Liver (tissue), 9 donors: ENCODE measurements around the gene KLK2. TPM values are rescaled to one million over a fixed set of nuclear protein-coding genes. Genes with fewer than 3 reads are reported as not detected.

Experiments
- DNase-seq: peaks from one replicate; pipeline ENCODE4 v3.0.0-alpha.2; 2017; ENCODE audit warnings: low spot score
- H3K27ac ChIP-seq, 2 donors: one replicate each; pipeline ENCODE4 v1.7.0; 2013; ENCODE audit warnings: inconsistent platforms in 2 of 2, low read length in 2 of 2, control low read depth in 1 of 2, low read depth in 1 of 2, mild to moderate bottlenecking in 1 of 2
- H3K27me3 ChIP-seq, 4 donors: one replicate each; pipeline versions ENCODE4 v1.6.1 to v1.7.0; 2013; ENCODE audit warnings: low read length in 3 of 4, inconsistent platforms in 1 of 4, mild to moderate bottlenecking in 1 of 4, moderate library complexity in 1 of 4; ENCODE audit not compliant: control insufficient read depth in 4 of 4, insufficient read depth in 4 of 4
- H3K36me3 ChIP-seq, 4 donors: one replicate each; pipeline versions ENCODE4 v1.6.1 to v1.7.0; 2013; ENCODE audit warnings: low read length in 3 of 4, mild to moderate bottlenecking in 3 of 4, low read depth in 1 of 4, moderate library complexity in 1 of 4; ENCODE audit not compliant: control insufficient read depth in 4 of 4, insufficient read depth in 3 of 4
- H3K4me1 ChIP-seq, 4 donors: one replicate each; pipeline versions ENCODE4 v1.6.1 to v1.7.0; 2013; ENCODE audit warnings: low read length in 3 of 4, mild to moderate bottlenecking in 3 of 4, moderate library complexity in 1 of 4; ENCODE audit not compliant: control insufficient read depth in 4 of 4, insufficient read depth in 4 of 4
- H3K4me3 ChIP-seq, 3 donors: one replicate each; pipeline versions ENCODE4 v1.6.1 to v1.7.0; 2013; ENCODE audit warnings: low read length in 3 of 3, control low read depth in 1 of 3, low read depth in 1 of 3, mild to moderate bottlenecking in 1 of 3
- H3K9ac ChIP-seq, 2 donors: one replicate each; pipeline ENCODE4 v1.7.0; 2013; ENCODE audit warnings: low read length in 2 of 2, mild to moderate bottlenecking in 2 of 2, moderate library complexity in 2 of 2, control low read depth in 1 of 2, low read depth in 1 of 2
- H3K9me3 ChIP-seq, 4 donors: one replicate each; pipeline versions ENCODE4 v1.6.1 to v1.7.0; 2013; ENCODE audit warnings: low read length in 3 of 4; ENCODE audit not compliant: control insufficient read depth in 4 of 4
- ATF3 ChIP-seq: IDR thresholded peaks from 2 replicates; pipeline ENCODE4 v1.6.1; 2016; ENCODE audit warnings: antibody characterized with exemption
- CTCF ChIP-seq: fragments of 150-350 bp; IDR thresholded peaks from 2 replicates; pipeline ENCODE4 v1.5.1; 2017; ENCODE audit warnings: improper control_type of control experiment, low read depth, low read length; ENCODE audit not compliant: missing input control
- EGR1 ChIP-seq, 2 donors: IDR thresholded peaks; 2 replicates each; pipeline ENCODE4 v1.6.1; 2016 to 2018; ENCODE audit warnings: antibody characterized with exemption in 2 of 2, low read depth in 2 of 2
- FOXA1 ChIP-seq: IDR thresholded peaks from 2 replicates; pipeline ENCODE4 v1.6.1; 2016; ENCODE audit warnings: antibody characterized with exemption
- FOXA2 ChIP-seq: IDR thresholded peaks from 2 replicates; pipeline ENCODE4 v1.6.1; 2016; ENCODE audit warnings: antibody characterized with exemption
- GABPA ChIP-seq, 2 donors: IDR thresholded peaks in 1 of 2; conservative IDR thresholded peaks in 1 of 2; 2 replicates each; pipeline ENCODE4 v1.6.1; 2016; ENCODE audit warnings: antibody characterized with exemption in 2 of 2, mild to moderate bottlenecking in 1 of 2, moderate library complexity in 1 of 2
- HNF4A ChIP-seq, 2 donors: conservative IDR thresholded peaks; 2 replicates each; pipeline ENCODE4 v1.6.1; 2016; ENCODE audit warnings: antibody characterized with exemption in 2 of 2, mild to moderate bottlenecking in 2 of 2
- HNF4G ChIP-seq: IDR thresholded peaks from 2 replicates; pipeline ENCODE4 v1.6.1; 2016; ENCODE audit warnings: antibody characterized with exemption
- JUND ChIP-seq, 2 donors: IDR thresholded peaks; 2 replicates each; pipeline ENCODE4 v1.6.1; 2016; ENCODE audit warnings: antibody characterized with exemption in 2 of 2
- MAX ChIP-seq: IDR thresholded peaks from 2 replicates; pipeline ENCODE4 v1.6.1; 2016; ENCODE audit warnings: antibody characterized with exemption
- NR2F2 ChIP-seq: IDR thresholded peaks from 2 replicates; pipeline ENCODE4 v1.6.1; 2016; ENCODE audit warnings: antibody characterized with exemption
- RAD21 ChIP-seq, 2 donors: IDR thresholded peaks; 2 replicates each; pipeline ENCODE4 v1.6.1; 2016; ENCODE audit warnings: antibody characterized with exemption in 2 of 2, mild to moderate bottlenecking in 2 of 2
- REST ChIP-seq: IDR thresholded peaks from 2 replicates; pipeline ENCODE4 v1.6.1; 2016; ENCODE audit warnings: antibody characterized with exemption, mild to moderate bottlenecking
- RXRA ChIP-seq, 2 donors: IDR thresholded peaks; 2 replicates each; pipeline ENCODE4 v1.6.1; 2017 to 2018; ENCODE audit warnings: antibody characterized with exemption in 2 of 2, mild to moderate bottlenecking in 1 of 2
- SP1 ChIP-seq: IDR thresholded peaks from 2 replicates; pipeline ENCODE4 v1.6.1; 2018; ENCODE audit warnings: antibody characterized with exemption, mild to moderate bottlenecking
- TAF1 ChIP-seq: conservative IDR thresholded peaks from 2 replicates; pipeline ENCODE4 v1.6.1; 2016; ENCODE audit warnings: antibody characterized with exemption, mild to moderate bottlenecking
- YY1 ChIP-seq: IDR thresholded peaks from 2 replicates; pipeline ENCODE4 v1.6.1; 2016; ENCODE audit warnings: antibody characterized with exemption, mild to moderate bottlenecking
- ZBTB33 ChIP-seq: IDR thresholded peaks from 2 replicates; pipeline ENCODE4 v1.6.1; 2016; ENCODE audit warnings: antibody characterized with exemption
- WGBS: extraction: QIAGEN DNeasy Blood & Tissue Kit; methylation state at CpG from one replicate; pipeline ENCODE4 v1.1.7; 2013; 5-methylcytosine and 5-hydroxymethylcytosine counted together
- polyA plus RNA-seq, 2 donors: library from polyadenylated mRNA; stranded (reverse) in 1 of 2; unstranded in 1 of 2; fragments of 200-250 nt in 1 of 2; fragments of >200 nt in 1 of 2; fragmentation: Nextera tagmentation in 1 of 2; extraction: Ambion mirVana in 1 of 2; gene quantifications; one replicate each; pipeline versions ENCODE4 v1.2.1 to v1.2.3, GENCODE V29; 2013 to 2015
- total RNA-seq, 2 donors: library from RNA; depleted of rRNA; stranded (reverse); fragments of >200 nt; gene quantifications; one replicate each; pipeline ENCODE4 v1.2.3, GENCODE V29; 2014
- donor health status: healthy.
- donor health status: healthy.
- donor health status: healthy.
- donor health status: healthy.
- donor health status: healthy.

The KLK2 gene
- total and polyA plus RNA-seq, 4 donors = not detected

GRCh38 chr19:50898018-50898417 is 24.8 kb downstream of the KLK2 start:
- Histone ChIP-seq H3K27ac (no peak overlapping the region), H3K9me3 (no peaks in the 10 kb centered on the region), H3K4me1 (no peaks in the 10 kb centered on the region), H3K9ac (no peak overlapping the region), H3K36me3 (no peaks in the 10 kb centered on the region), H3K27me3 (no peaks in the 10 kb centered on the region), H3K4me3 (no peak overlapping the region)
- no peak for DNase-seq
- no peak for TF ChIP-seq GABPA (IDR thresholded peaks at IDR 0.05 in 1 of 2, conservative IDR thresholded peaks at IDR 0.05 in 1 of 2)
- TF ChIP-seq CTCF = no peak
- TF ChIP-seq RXRA (IDR thresholded peaks at IDR 0.05) = no peak
- TF ChIP-seq FOXA2 = no peak
- TF ChIP-seq EGR1 (IDR thresholded peaks at IDR 0.05; ENCODE audit: low read depth in 2 of 2) = no peak
- TF ChIP-seq HNF4A (conservative IDR thresholded peaks at IDR 0.05) = no peak
- TF ChIP-seq RAD21 (IDR thresholded peaks at IDR 0.05) = no peak
- TF ChIP-seq HNF4G = no peak
- no peak for TF ChIP-seq YY1
- no peak for TF ChIP-seq TAF1
- no peak for TF ChIP-seq NR2F2
- no peak for TF ChIP-seq FOXA1
- 69% methylated on average over 4 of the region's 4 CpGs for WGBS

- DNase-seq = no peak
- no peak overlapping the region for H3K27ac ChIP-seq
- no peaks in the 10 kb centered on the region for H3K4me1 ChIP-seq
- H3K9ac ChIP-seq = no peak overlapping the region
- no peaks in the 10 kb centered on the region for H3K9me3 ChIP-seq
- H3K27me3 ChIP-seq = no peaks in the 10 kb centered on the region
- H3K36me3 ChIP-seq = no peaks in the 10 kb centered on the region
- TF ChIP-seq TAF1 (no peak), YY1 (no peak), HNF4G (no peak), ATF3 (no peak), NR2F2 (no peak), CTCF (no peak), FOXA2 (no peak), EGR1 (IDR thresholded peaks at IDR 0.05; ENCODE audit: low read depth in 2 of 2) (no peak), ZBTB33 (no peak), SP1 (no peak), FOXA1 (no peak), REST (no peak), MAX (no peak), GABPA (IDR thresholded peaks at IDR 0.05 in 1 of 2, conservative IDR thresholded peaks at IDR 0.05 in 1 of 2) (no peak), JUND (IDR thresholded peaks at IDR 0.05) (no peak), RAD21 (IDR thresholded peaks at IDR 0.05) (no peak), HNF4A (conservative IDR thresholded peaks at IDR 0.05) (no peak), RXRA (IDR thresholded peaks at IDR 0.05) (no peak)
- no peak overlapping the region for H3K4me3 ChIP-seq
- WGBS = 77% methylated on average over 3 of the region's 3 CpGs
Measured at GRCh38 chr19:50899569-50899968, 26.3 kb downstream of the KLK2 start.
